HepG2 (cell line): ENCODE results near the gene RASSF4. TPM values are rescaled to one million over a fixed set of nuclear protein-coding genes. Genes with fewer than 3 reads are reported as not detected.

Experiments
- GABPB1 ChIP-seq: IDR thresholded peaks from 2 replicates; pipeline ENCODE4 v1.6.1; 2016; ENCODE audit warnings: mild to moderate bottlenecking, missing genetic modification reagents, moderate library complexity, missing compliant biosample characterization
- IKZF1 ChIP-seq: fragments of 450-650 bp; IDR thresholded peaks from 2 replicates; pipeline ENCODE4 v1.7.1; 2016
- KLF15 ChIP-seq: sonication (generic); formaldehyde crosslinking; IDR thresholded peaks from 2 replicates; pipeline ENCODE4 v1.8.1; 2023; ENCODE audit warnings: borderline replicate concordance, mild to moderate bottlenecking, inconsistent platforms, missing genetic modification reagents, mixed read lengths
- MBNL3 ChIP-seq: fragments of 250-450 bp; sonication (Bioruptor Pico); conservative IDR thresholded peaks from 2 replicates; pipeline ENCODE4 v1.8.0; 2022; ENCODE audit warnings: mild to moderate bottlenecking, inconsistent platforms
- NFE2L1 ChIP-seq: sonication (generic); formaldehyde crosslinking; IDR thresholded peaks from 2 replicates; pipeline ENCODE4 v1.4.0; 2020; ENCODE audit warnings: missing genetic modification reagents, mild to moderate bottlenecking, borderline replicate concordance
- NR1H2 ChIP-seq: sonication (generic); formaldehyde crosslinking; IDR thresholded peaks from 2 replicates; pipeline ENCODE4 v1.8.1; 2022; ENCODE audit warnings: low read depth, missing genetic modification reagents, borderline replicate concordance
- NR2F2 ChIP-seq: IDR thresholded peaks from 2 replicates; pipeline ENCODE4 v1.6.1; 2012; ENCODE audit warnings: low read depth, inconsistent platforms, borderline replicate concordance
- PAF1 ChIP-seq: IDR thresholded peaks from 2 replicates; pipeline ENCODE4 v1.6.1; 2016; ENCODE audit warnings: missing genetic modification reagents, missing compliant biosample characterization
- PAXIP1 ChIP-seq: sonication (generic); formaldehyde crosslinking; conservative IDR thresholded peaks from 2 replicates; pipeline ENCODE4 v1.4.0; 2020; ENCODE audit warnings: mild to moderate bottlenecking, missing genetic modification reagents, moderate library complexity
- PHB2 ChIP-seq: fragments of 450-650 bp; IDR thresholded peaks from 2 replicates; pipeline ENCODE4 v1.6.1; 2018; ENCODE audit not compliant: partially characterized antibody
- SMAD1 ChIP-seq: sonication (generic); formaldehyde crosslinking; IDR thresholded peaks from 2 replicates; pipeline ENCODE4 v1.4.0; 2020; ENCODE audit warnings: missing genetic modification reagents, low read depth, mild to moderate bottlenecking, borderline replicate concordance
- SP140L ChIP-seq: sonication (generic); formaldehyde crosslinking; IDR thresholded peaks from 2 replicates; pipeline ENCODE4 v1.4.0; 2020; ENCODE audit warnings: missing genetic modification reagents, borderline replicate concordance
- SPEN ChIP-seq: sonication (generic); formaldehyde crosslinking; IDR thresholded peaks from 2 replicates; pipeline ENCODE4 v1.5.1; 2020; ENCODE audit warnings: low read depth, mild to moderate bottlenecking, missing genetic modification reagents
- ZNF30 ChIP-seq: sonication (generic); formaldehyde crosslinking; IDR thresholded peaks from 2 replicates; pipeline ENCODE4 v1.5.0; 2020; ENCODE audit warnings: mild to moderate bottlenecking, missing genetic modification reagents
- ZNF317 ChIP-seq: sonication (generic); formaldehyde crosslinking; IDR thresholded peaks from 2 replicates; pipeline ENCODE4 v1.5.0; 2020; ENCODE audit warnings: mild to moderate bottlenecking, missing genetic modification reagents
- ZNF468 ChIP-seq: sonication (generic); formaldehyde crosslinking; IDR thresholded peaks from 2 replicates; pipeline ENCODE4 v1.8.0; 2022; ENCODE audit warnings: mild to moderate bottlenecking, moderate library complexity, missing genetic modification reagents
- ZNF484 ChIP-seq: sonication (generic); formaldehyde crosslinking; IDR thresholded peaks from 2 replicates; pipeline ENCODE4 v1.5.1; 2020; ENCODE audit warnings: mild to moderate bottlenecking, low read depth, missing genetic modification reagents, borderline replicate concordance
- ZNF562 ChIP-seq: sonication (generic); formaldehyde crosslinking; IDR thresholded peaks from 2 replicates; pipeline ENCODE4 v1.8.0; 2022; ENCODE audit warnings: missing genetic modification reagents, borderline replicate concordance
- polyA plus RNA-seq, 8 experiments: library from polyadenylated mRNA; depleted of rRNA in 3 of 8; stranded (reverse) in 7 of 8; unstranded in 1 of 8; fragments of >200 nt; fragmentation: Illumina TruSeq in 4 of 8; extraction: Trizol in 4 of 8; gene quantifications; 2 replicates each; pipeline versions ENCODE4 v1.2.1 to v1.2.3, GENCODE V29; 2011 to 2016; ENCODE audit warnings: low read depth in 4 of 8, missing spikeins in 1 of 8, mixed read lengths in 1 of 8; ENCODE audit not compliant: insufficient read depth in 1 of 8
- total RNA-seq, 5 experiments: library from RNA; depleted of rRNA; stranded (reverse); fragments of >200 nt; fragmentation: Illumina TruSeq; extraction: Trizol; gene quantifications; 2 replicates each; pipeline ENCODE4 v1.2.3, GENCODE V29; 2016; ENCODE audit warnings: low read depth in 1 of 5

The RASSF4 gene
- total and polyA plus RNA-seq, 2 of the 13 experiments (the other 11 are each of a cell fraction or from before 2014, with no cell fraction given) = 34.0 to 51.7 TPM

DNA sequence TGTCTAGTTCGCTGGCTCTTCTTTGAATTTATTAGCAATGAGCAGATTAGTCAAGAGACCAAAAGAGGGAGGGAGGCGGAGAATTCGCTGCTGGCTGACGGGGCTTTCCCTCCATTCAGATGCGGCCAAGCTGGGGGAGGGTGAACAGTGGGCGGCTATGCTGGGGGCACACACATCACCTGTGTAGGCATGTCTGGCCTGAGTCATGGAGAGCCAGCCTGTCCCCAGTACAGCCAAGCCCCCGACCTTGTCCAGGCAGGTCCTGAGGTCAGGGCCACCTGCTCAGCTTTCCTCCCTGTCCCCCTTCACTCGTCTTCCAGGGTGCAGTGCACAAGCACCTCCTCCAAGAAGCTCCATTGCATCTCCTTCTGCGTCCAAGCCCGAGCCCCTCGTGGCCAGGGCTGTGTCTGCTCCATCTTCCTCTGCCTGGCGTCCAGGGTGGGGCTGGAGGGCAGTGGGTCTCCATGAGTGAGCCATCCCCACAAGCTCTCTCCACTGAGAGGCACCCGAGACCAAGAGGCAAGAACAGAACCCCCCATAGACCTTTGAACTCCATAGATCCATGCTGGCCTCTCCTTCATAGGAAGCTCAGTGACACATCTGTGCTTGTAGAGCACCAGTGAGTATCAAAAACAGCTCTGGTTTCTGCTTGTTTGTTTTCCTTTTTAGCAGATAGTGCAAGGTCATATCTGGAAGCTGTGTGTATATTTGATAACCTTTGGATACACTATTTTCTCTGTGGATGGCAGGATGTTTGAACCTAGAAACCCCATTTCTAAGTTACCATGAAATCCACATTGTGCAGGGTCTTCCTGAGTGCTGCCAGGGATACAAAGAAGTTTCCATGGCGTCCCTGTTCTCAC lies 20.9 kb downstream of the RASSF4 start (continued):
- TF ChIP-seq SP140L (CRISPR knock-in tag) (0 out of 2 replicates have a peak, but pooled peaks have one; percentile 4), KLF15 (no peak), NR2F2 (peak; percentile 88), PHB2 (no peak), MBNL3 (no peak), PAF1 (no peak), PAXIP1 (CRISPR knock-in tag) (peak; percentile 98), IKZF1 (no peak), ZNF30 (CRISPR knock-in tag) (no peak), SMAD1 (no peak), GABPB1 (peak; percentile 50; the same call in 1 of the 2 replicates), SPEN (CRISPR knock-in tag) (peak; percentile 89), ZNF484 (CRISPR knock-in tag) (no peak), NFE2L1 (CRISPR knock-in tag) (no peak), NR1H2 (CRISPR knock-in tag) (no peak), ZNF562 (CRISPR knock-in tag) (no peak), ZNF468 (CRISPR knock-in tag) (no peak), ZNF317 (CRISPR knock-in tag) (peak; percentile 72)
